ENCODE results near the gene PLXNB2.

PLXNB2 gene

DNA sequence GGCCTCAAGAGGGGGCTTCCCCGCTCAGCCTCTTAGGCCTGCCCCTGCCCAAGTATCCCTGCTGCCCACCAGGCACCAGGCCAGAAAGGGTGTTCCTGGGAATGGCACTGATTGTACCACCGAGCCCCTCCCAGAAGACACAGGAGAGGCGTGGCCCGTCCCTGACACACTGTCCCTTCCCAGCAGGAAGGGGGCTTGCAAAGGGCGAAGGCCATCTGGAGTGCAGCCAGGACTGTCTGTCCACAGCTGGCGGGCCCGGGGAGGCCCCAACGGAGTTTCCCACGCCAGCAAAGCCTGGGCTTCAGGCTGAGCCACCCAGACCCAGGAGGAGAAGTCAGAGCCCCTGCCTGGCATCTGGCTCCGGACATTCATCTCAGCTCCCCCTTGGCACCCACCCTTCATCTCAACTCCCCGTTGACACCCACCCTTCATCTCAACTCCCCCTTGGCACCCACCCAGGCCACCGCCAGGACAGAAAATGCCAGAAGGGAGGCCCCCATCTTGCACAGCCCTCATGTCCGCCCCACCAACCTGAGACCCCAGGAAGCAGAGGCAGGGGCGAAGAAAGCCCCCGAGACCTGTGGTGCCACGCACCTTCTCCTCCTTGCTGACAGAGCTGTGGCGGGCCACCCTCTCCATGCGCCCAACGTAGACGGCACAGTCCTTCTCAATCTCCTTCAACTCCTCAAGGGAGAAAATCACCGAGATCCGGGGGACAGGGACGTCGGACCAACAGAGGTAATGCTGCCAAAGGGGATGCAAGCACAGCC is 82.1 kb downstream of the PLXNB2 start:
- TF ChIP-seq SIN3A (IDR thresholded peaks at IDR 0.05; ENCODE audit: borderline replicate concordance, insufficient read depth, low read length) (no peak), POLR2AphosphoS5 (IDR thresholded peaks at IDR 0.05; ENCODE audit: low read depth, low read length) (no peak), TAF1 (IDR thresholded peaks at IDR 0.05; ENCODE audit: borderline replicate concordance, insufficient read depth, low read length) (no peak), FOXP2 (optimal IDR thresholded peaks at IDR 0.05; ENCODE audit: borderline replicate concordance, extremely low read depth, extremely low read length, insufficient read depth) (no peak)
- TF ChIP-seq, protein P1, sequence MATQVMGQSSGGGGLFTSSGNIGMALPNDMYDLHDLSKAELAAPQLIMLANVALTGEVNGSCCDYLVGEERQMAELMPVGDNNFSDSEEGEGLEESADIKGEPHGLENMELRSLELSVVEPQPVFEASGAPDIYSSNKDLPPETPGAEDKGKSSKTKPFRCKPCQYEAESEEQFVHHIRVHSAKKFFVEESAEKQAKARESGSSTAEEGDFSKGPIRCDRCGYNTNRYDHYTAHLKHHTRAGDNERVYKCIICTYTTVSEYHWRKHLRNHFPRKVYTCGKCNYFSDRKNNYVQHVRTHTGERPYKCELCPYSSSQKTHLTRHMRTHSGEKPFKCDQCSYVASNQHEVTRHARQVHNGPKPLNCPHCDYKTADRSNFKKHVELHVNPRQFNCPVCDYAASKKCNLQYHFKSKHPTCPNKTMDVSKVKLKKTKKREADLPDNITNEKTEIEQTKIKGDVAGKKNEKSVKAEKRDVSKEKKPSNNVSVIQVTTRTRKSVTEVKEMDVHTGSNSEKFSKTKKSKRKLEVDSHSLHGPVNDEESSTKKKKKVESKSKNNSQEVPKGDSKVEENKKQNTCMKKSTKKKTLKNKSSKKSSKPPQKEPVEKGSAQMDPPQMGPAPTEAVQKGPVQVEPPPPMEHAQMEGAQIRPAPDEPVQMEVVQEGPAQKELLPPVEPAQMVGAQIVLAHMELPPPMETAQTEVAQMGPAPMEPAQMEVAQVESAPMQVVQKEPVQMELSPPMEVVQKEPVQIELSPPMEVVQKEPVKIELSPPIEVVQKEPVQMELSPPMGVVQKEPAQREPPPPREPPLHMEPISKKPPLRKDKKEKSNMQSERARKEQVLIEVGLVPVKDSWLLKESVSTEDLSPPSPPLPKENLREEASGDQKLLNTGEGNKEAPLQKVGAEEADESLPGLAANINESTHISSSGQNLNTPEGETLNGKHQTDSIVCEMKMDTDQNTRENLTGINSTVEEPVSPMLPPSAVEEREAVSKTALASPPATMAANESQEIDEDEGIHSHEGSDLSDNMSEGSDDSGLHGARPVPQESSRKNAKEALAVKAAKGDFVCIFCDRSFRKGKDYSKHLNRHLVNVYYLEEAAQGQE (IDR thresholded peaks at IDR 0.05; ENCODE audit: insufficient read depth in 1 of 2, low read depth in 2 of 2, low read length in 2 of 2): no peak
